ENCODE data around the gene TRERF1.

The TRERF1 gene

DNA sequence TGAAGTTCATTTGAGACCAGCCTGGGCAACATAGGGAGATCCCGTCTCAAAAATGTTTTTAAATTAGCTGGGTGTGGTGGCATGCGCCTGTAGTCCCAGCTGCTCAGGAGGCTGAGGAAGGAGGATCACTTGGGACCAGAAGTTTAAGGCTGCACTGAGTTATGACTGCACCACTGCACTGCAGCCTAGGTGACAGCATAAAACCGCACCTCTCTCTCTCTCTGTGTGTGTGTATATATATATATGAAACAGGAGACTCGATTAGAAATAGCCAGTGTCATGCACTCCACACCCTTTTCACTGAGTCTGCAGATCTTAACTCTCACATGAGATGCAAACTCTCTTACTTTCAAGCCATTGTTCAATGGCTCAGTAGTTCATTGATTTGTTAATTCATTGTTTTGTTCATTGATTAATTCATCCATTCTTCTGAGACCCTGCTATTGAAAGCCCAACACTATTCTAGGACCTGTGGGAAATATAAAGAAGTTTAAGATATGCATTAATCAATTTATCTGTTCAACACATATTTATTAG is 181.7 kb downstream of the TRERF1 start:
- no peak for DNase-seq

DNA sequence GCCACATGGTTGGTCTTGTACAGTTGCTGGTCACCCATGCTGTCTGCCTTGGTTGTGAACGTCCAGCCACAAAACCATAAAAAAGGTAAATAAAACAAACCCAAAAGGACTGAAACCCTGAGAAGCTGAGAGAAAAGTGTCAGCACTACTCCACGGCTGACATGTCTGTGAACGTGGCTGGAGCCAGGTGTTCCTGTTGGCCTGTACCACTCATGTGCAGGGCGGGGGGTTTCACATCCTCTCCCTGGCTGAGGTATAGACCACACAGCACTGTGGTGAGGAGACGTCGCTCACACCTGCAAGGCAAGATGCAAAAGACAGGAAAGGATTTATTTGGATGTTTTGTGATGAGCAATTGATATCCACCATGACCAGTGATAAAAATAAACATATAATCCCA is 182.2 kb downstream of the TRERF1 start:
- no peak for DNase-seq

DNA sequence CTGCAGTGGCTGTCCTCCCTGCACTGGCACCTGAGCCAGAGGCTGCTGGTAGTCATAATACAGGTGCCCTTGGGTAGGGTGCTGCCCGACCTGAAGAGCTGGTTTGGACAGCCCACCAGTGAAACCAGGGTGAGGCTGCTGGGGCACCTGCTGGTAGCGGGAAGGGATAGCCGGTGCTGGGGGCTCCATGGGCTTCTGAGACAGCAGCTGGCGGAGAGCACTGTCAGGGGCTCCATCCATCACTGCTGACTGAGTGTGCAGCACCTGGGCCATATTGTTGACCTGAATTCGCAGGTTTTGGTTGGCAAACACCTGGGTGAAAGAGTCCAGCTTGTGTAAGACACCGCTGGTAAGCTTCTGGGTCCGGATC is 182.9 kb downstream of the TRERF1 start:
- no peak for DNase-seq

DNA sequence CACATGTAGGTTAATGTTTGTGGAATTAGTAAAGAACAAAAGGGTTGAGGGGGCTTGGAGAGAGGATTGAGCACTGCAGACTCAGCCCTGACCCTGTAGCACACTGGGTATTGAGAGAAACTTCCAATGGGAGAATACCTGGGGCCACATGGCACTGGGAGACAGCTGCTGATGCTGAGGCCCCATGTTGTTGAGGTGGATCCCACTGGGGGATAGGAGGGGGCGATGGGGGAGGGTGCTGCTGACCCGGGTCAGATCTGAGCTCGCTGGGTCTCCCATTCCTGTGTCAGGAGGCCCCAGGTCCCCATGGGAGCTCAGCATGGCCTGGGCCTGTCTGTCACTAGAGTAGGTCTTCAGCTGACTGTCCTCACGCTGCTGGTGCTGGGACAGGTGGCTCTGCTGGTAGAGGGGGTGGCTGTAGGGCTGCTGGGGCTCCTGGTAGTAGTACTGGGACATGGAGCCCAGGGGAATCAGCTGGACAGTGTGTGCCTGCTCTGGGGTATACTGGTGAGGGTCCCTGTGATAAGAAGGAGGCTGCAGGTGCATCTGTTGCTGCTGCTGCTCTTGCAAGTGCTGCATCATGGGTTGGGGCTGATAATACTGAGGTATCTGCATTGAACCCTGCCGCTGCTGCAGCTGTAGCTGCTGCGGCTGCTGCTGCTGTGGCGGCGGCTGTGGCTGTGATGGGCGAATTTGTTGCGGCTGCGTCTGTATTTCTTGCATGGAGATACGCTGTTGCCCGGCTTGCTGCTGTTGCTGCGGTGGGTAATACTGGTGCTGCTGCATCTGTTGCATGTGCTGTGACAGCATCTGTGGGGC is 183.5 kb downstream of the TRERF1 start:
- no peak for DNase-seq

DNA sequence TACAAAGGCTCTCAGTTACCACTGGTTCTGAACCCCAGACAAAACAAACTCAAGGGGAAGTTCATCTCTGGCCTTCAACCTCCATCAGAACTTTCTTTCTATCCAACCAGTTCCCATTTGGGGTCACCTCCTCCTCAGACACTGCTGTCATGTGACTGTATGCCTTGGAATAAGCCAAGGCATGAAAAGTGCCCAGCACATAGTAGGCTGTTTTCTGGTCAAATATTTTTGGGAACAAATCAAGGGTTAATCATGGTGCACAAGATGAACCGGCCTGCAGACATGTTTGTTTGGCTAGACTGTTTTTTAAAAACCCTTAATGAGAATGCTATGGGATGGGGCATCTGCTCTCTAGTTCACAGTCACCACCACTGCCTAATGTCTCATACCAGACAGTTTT is 185.2 kb downstream of the TRERF1 start:
- no peak for DNase-seq

DNA sequence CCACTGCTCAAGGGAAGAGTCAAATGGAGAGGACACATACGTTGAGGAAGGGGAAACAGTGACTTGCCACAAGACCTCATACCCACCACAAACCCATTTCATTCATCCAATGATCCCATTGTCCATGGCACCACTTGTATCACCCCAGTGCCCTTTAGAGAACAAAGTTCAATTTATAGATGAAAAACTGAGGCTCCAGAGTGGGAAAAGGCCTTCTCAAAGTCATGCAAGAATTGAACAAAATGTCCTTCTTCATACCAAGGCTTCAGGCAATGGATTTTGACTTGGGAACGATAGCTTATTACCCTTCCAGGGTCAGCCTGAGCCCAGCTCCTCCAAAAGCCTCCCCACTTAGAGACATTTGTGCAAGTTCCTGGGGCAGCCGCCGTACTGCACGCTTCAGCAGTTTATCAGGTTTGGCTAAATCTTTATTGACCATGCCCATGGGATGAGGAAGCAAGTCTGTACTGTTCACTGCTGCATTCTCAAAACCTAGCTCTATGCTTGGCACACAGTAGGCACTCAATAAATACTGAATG is 186.8 kb downstream of the TRERF1 start:
- DNase-seq, result no peak

DNA sequence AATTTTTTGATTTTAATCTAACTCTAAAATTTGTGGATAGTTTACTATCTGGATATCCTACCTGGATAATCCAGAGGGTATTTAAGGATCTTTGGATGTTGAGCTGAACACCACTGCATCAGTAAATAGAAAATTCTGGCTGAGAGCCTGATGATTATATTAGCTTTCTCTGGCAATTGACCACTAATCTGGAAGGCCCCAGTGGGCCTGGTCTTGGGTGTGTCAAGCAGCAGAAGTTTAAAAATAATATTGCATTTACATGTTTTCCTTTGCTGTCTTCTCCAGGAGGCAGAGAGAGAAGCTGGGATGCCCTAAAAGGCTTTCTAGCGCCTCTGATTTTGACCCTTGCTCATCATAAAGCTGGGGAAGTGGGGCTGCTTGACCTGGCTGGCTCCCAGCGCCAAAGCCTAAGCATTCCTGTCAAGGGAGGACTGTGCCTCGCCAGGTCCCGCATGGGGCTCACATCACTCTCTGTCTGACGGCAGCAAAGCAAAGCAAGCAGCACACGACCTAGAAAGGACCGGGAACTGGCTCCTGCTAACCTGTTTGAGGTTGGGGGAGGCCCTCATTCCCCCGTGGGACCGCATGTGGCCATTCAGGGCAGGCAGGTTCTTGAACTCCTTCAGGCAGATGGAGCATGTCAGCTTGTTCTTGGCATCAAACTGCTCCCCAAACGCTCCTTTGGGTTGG is 187.4 kb downstream of the TRERF1 start:
- no peak for DNase-seq

DNA sequence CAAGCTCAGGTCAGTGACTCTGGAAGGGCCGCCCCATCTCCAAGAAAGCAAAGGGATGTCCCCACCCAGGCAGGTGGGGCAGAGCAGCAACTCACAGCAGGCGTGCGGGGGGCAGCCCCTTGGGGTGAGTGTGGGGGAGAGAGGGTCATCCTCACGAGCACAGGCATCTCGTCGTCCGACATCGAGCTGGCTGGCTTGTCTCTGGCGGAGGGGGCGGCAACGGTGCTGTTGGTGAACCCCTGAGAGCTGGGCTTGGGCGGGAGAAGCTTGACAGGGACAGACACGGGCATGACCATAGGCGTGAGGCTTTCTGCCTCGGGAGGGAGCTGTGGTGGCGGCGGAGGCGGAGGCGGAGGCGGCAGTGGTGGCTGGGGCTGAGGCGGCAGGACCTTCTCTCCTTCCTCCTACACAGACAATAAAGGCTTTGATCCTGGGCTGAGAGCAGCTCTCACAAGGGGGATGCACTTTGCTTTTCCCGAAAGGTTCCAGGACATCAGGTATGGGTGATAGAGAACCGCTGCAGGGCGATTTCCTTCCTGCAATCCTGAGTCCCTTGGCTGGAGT is 188.5 kb downstream of the TRERF1 start:
- DNase-seq, result no peak

DNA sequence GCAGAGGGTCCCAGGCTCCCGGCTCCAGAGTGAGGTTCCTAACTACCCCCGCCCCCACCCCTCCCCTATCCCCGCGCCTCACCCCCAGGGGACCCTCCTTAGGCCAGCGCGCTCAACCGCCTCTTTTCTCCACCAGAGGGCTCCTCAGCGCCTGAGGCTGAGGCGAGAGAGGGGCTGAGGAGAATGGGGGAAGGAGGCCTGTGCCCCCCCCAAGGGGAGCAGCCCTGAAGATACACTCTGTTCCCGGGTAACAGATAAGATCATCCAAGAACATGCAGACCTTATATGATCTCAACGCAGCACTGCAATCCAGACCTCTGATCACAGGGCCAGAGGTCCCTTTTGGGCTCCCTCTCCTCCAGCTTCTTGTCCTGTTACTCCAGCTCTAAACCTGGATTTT is 190.8 kb downstream of the TRERF1 start:
- DNase-seq, result no peak

DNA sequence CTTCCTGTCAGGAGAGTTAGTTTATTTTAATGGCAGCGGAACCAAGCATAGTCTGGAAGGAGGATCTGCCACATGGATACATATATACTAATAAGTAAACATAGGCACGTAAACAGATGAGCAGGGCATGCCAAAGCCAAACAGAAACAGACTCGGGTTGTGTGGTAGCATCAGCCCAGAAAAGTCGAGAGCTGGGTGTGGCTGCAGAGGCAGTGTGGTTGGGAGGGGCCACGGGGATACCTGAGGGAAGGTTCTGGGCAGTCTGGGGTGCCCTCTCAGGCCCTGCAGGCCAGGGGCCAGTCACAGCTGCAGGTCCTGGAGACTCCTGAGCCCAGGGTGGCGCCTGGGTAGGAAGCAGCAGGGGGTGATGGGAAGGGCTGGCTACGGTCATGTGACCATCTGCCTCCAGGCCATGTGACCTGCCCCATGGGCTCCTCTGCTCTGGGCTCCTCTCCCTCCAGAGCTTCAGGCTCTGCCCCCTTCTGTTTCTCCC is 191.3 kb downstream of the TRERF1 start:
- DNase-seq, result no peak

DNA sequence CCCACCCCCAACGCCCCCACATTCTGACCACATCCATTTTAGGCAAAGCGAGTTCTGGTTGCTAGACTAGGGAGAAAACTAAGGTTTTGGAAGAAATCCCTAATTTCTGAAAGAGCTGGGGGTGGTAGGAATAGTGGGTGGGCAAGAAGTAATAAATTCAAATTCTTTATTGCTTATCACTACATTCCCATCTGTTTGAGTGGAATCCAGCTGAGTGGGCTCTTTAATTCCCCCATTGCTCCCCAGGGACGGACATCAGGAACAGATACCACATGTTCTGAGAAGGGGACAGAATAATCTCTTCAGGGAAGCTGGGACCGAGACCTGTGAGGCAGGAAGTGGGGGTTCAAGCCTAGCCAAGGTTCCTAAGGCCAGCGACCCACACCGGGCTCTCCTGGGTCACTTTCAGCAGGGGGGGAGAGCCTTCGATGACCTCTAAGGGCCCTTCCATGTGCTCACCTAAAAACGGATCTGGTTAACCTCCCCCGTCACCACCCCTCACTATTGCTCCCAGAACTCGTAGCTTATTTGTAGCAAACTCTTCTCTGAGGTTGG is 191.8 kb downstream of the TRERF1 start:
- no peak for DNase-seq

DNA sequence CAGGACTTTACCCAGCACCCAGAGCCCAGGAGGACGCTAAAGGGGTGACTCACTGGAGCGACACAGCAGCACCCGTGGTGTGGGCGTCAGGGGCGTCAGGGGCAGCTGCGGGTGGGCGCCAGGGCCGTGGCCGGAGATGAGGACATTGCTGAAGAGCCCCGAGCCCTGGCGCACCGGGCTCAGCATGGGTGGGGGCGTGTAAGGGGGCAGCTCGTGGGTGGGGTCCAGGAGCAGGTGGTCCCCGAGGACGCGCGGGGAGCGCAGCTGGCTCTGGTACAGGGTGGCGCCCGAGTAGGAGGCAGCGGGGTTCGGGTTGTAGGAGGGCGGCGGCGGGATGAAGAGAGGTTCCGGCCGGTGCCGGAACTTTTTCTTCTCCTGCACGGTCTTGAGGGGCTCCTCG is 192.4 kb downstream of the TRERF1 start:
- DNase-seq, result no peak

DNA sequence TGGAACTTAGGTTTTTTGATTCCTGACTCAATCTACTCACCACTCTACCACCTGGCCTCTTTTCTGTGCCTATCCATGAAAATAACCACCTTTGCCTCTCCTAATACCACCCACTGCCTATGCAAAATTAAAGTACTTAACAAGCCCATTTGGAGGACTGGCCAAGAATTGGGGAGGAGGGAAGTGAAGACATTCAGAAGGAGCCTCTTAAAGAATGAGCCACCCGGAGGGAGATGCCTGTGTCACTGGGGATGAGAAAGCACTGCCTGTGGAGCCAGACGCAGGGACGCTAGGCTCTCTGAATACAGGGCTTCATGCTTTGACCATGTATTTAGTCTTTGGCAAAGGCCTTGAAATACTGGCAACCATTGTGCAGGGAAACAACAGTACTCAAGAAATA is 194.1 kb downstream of the TRERF1 start:
- DNase-seq, result no peak

DNA sequence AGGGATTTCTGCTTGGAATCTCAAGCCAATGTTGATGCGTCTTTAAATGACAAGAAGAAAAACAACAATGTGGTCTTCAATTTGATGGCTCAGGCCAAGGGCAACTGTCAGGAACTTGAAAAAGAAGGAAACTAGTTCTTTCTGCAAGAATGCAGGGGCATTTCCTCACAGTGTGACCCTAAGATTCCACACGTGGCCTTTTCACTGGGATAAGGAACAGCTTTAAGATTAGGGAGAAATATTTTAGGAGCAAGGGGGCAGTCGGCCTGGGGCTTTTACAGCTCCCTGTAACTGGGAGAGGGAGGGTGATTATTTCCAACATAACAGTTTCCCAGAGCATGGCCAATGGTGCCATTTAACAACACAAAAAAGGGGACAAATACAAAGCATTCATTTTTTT is 194.7 kb downstream of the TRERF1 start:
- no peak for DNase-seq

DNA sequence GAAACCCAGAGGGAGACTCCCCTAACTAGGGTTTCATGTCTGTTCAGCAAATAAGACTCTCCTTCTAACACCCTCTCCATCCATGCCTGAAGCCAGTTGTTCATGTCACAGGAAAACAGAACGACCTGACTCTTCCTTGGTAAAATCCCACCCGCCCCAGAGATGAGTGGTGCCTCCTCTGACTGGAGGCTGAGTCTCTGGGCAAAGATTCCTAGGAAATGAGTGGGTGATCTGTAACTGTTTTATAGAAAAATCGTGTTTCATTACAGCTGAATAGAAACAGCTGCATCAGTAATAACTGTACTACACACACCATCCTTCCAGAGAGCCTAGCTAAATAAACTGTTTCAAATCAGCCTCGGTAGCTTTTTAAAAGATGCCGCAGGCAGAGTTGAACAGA is 196.7 kb downstream of the TRERF1 start:
- no peak for DNase-seq

DNA sequence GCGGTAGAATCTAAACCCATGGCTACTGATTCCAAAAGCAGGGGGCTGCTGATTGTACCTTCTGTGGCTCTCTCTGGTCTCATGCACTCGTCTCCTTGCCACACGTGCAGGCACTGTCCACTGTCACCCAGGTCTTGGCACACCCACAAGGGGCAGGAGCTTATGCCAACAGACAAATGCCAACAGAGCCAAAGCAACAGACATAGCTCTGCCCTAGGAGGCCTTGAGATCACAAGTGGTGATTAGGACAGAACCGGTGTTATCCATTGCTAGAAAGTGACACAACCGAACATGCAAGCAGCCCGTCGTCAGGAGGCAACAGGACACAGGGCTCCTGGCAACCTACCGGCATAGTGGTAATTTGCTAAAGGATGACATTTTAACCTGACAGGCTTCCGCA is 197.2 kb downstream of the TRERF1 start:
- no peak for DNase-seq

DNA sequence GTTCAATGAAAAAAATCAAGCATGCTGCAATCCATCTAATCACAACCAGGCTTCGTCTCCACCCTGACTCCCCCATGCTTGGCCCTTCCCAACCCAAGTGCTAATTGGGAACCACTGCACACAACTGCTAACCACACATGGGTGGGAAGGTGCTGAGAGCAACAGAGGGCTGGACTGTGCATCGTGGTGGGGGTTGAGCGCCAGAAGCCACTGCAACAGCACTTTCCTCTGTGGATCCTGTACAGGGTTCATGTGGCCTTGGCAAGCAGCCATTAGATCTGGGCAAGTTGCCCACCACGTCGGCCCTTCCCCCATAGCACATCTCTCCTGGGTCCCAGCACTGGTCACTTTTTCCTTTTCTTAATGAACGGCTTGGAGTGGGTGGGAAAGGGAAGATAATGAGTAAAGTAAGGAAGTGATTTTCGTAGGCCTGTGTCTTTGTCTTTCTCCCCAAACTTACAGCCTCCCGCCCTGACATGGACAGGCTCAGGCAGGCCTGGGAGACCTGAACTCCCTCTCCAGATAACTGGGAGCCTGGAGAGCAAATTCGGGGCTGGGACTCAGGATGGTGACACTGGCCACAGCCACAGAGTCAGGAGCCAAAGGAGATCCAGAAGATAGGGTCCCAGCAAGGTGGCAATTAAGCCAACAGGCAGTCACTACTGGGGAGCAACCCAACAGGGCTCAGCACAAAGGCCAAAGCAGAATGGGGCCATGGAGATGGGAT is 199.7 kb downstream of the TRERF1 start:
- no peak for DNase-seq

DNA sequence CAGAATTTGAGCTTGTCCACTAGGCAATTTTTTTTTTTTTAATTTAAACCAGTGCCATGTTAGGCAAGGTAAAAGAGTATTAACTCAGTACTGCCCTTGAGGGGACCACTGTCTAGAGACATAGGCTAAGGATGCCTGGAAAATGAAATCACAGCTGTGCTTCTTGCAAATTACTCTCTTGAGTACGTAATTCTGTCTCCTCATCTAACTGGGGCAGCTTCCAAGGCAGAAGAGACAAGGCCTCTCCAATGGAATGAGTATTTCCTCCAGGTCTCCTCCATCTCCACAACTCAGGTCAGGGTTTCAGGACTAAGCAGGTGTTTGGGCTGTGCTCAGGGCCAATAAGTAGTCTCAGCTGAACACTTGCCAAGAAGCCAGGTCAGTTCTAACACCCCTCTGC is 200.2 kb downstream of the TRERF1 start:
- DNase-seq, result no peak

DNA sequence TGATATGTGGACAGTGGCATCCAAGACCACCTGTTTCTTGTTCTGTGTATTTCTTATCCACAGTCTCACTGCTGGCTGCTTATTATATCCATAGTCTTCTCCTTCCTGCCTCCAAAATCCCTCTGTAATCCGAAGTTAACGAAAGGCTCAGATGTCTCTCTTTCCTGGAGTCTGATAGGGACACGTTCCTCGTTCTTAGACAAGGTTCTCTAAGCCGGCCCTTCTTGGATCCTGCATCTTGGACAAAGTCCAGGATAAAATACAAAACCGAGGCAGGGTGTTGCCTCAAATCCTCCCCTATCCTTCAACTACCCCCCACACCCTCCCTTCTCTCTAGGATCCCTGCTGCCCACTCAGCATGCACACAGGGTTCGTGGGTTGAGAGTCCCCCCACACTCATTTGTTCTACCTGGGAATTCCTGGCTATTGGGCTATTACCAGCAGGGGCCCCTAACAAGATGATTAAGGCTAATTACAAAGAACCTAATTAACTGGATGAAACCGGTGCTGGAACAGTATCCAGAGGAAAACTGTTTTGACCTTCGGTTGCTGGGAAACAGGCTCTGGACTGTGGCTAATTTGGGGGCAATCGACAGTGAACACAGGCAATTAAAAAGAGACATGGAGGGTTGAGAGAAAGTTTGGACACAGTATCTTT is 201.3 kb downstream of the TRERF1 start:
- no peak for DNase-seq

DNA sequence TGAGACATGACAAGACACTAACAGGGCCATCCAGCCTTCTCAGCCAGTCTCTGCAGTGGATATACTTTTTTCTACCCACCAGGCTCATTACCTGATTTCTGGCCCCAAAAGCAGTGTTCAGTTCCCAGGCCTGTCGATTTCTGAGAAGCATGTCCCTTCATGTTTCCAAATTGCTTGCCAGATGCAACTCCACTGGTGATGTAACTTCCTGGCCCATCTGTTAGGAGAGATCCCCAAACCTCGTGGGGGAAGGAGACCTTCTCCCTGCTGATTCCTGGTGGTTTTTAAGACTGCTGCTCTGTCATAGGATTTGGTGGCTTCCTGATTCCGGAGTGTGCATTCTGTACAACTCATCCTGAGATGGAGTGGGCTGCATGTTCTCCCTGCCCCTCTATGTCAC is 202.4 kb downstream of the TRERF1 start:
- DNase-seq, result no peak

DNA sequence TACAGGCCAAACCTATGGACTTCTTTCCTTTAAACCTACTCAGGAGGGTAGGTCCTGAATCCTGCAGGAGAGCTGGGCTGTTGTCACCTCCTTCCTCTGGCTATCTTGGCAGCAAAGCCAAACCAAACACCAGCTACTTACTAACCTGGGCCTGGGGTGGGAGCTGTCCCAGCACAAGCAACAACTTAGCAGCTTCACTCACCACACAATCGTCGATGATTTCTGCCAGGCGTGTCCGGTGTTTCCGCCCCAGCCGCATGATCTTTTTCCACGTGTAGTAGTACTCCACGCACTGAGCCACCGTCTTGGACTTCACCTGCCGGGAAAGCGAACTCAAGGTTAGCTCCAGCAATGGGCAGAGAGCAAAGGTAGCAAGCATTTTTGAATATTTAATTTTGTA is 208.7 kb downstream of the TRERF1 start:
- no peak for DNase-seq

DNA sequence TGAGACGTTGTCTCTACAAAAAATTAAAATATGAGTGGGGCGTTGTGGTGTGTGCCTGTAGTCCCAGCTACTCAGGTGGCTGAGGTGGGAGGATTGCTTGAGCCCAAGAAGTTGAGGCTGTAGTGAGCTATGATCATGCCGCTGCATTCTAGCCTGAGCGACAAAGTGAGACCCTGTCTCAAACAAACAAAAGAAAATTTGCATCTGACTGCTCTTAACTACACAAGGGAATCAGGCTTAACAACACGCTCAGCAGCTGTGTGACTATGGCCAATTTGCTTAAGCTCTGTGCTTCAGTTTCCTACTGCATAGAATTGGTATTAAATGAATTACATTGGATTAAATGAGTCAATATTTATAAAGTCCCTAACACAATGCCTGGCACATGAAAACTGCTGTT is 209.8 kb downstream of the TRERF1 start:
- no peak for DNase-seq
